Measurements from ENCODE around the gene TXN.

The TXN gene

DNA sequence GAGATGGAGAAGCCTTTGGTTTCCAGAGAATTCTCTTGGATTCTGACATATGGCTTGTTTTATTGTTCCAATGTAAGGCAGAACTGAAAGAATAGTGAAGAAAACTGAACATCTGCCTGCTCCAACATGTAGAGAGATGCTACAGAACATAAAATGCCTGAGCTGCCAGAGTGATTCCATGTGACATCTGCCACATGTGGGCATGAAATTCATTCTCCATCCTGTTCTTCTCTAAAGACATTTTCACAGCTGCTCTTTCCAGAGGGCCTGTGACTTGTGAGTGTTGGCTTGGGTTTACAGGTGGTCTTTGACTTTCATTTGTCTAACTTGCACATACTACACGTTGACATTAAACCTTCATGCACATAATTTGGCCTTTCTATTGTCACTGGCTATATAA, 33.7 kb upstream of the TXN start:
- H3K27ac Mint-ChIP-seq, result no peak overlapping the region
- TF ChIP-seq CTCF (IDR thresholded peaks at IDR 0.05), result no peak
- no peaks in the 10 kb centered on the region for H3K9me3 Mint-ChIP-seq
- H3K27me3 Mint-ChIP-seq (ENCODE audit: low read depth, poor library complexity), result peaks cover 10% of the 10 kb centered on the region
- H3K36me3 Mint-ChIP-seq (ENCODE audit: low read depth), result no peaks in the 10 kb centered on the region
- H3K4me1 Mint-ChIP-seq, result no peaks in the 10 kb centered on the region
- no peak for DNase-seq
- H3K4me3 Mint-ChIP-seq, result no peak overlapping the region

DNA sequence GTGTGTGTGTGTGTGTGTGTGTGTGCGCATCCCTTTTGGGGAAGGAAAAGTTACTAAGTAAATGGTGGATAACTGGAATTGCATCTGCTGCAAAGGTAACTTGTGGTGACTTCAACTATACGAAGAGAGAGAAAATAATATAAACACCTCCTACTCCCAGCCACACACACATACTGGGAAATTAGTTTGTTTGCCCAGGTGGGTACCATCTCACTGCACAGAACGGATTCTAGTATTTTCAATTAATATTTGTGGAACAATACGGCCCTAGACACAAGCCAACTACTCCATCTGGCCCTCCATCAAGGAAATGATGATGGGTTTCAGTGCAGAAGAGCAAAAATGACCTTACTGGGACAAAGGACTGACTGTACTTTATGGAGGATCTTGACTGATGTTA, 32.2 kb upstream of the TXN start:
- no peak overlapping the region for H3K4me3 Mint-ChIP-seq
- H3K27me3 Mint-ChIP-seq (ENCODE audit: low read depth, poor library complexity), result peaks cover 7% of the 10 kb centered on the region
- no peak for TF ChIP-seq CTCF (IDR thresholded peaks at IDR 0.05)
- no peaks in the 10 kb centered on the region for H3K4me1 Mint-ChIP-seq
- H3K36me3 Mint-ChIP-seq (ENCODE audit: low read depth), result no peaks in the 10 kb centered on the region
- no peak for DNase-seq
- no peak overlapping the region for H3K27ac Mint-ChIP-seq
- no peaks in the 10 kb centered on the region for H3K9me3 Mint-ChIP-seq

GRCh38 chr9:110287289-110287680, 31.0 kb upstream of the TXN start:
- DNase-seq, result no peak
- no peak for TF ChIP-seq CTCF (IDR thresholded peaks at IDR 0.05)
- Mint-ChIP-seq H3K36me3 (ENCODE audit: low read depth) (no peaks in the 10 kb centered on the region), H3K9me3 (no peaks in the 10 kb centered on the region), H3K4me3 (no peak overlapping the region), H3K27ac (no peak overlapping the region), H3K4me1 (no peaks in the 10 kb centered on the region), H3K27me3 (ENCODE audit: low read depth, poor library complexity) (peaks cover 4% of the 10 kb centered on the region)

- Mint-ChIP-seq H3K27me3 (ENCODE audit: low read depth, poor library complexity) (peaks cover 12% of the 10 kb centered on the region), H3K9me3 (no peaks in the 10 kb centered on the region), H3K27ac (no peak overlapping the region), H3K4me3 (no peak overlapping the region), H3K4me1 (no peaks in the 10 kb centered on the region), H3K36me3 (ENCODE audit: low read depth) (no peaks in the 10 kb centered on the region)
- no peak for TF ChIP-seq CTCF (IDR thresholded peaks at IDR 0.05)
- no peak for DNase-seq
Measured at GRCh38 chr9:110284211-110284844, 28.0 kb upstream of the TXN start.

GRCh38 chr9:110283751-110284150, 27.4 kb upstream of the TXN start:
- Mint-ChIP-seq H3K27ac (no peak overlapping the region), H3K9me3 (no peaks in the 10 kb centered on the region), H3K4me1 (no peaks in the 10 kb centered on the region), H3K36me3 (ENCODE audit: low read depth) (no peaks in the 10 kb centered on the region), H3K27me3 (ENCODE audit: low read depth, poor library complexity) (peaks cover 12% of the 10 kb centered on the region), H3K4me3 (no peak overlapping the region)
- TF ChIP-seq CTCF (IDR thresholded peaks at IDR 0.05), result no peak
- DNase-seq, result no peak

- Mint-ChIP-seq H3K9me3 (no peaks in the 10 kb centered on the region), H3K27ac (no peak overlapping the region), H3K36me3 (ENCODE audit: low read depth) (no peaks in the 10 kb centered on the region), H3K27me3 (ENCODE audit: low read depth, poor library complexity) (peaks cover 12% of the 10 kb centered on the region), H3K4me3 (no peak overlapping the region), H3K4me1 (no peaks in the 10 kb centered on the region)
- no peak for DNase-seq
- TF ChIP-seq CTCF (IDR thresholded peaks at IDR 0.05), result no peak
Measured at GRCh38 chr9:110282739-110283081, 26.4 kb upstream of the TXN start.

Data from nephron progenitor cell (in vitro differentiated cells).